A549 (cell line): ENCODE data around the gene SRI. TPM values are rescaled to one million over a fixed set of nuclear protein-coding genes. Genes with fewer than 3 reads are reported as not detected.

Experiments
- ATAC-seq, 2 experiments: fragments of 200-7000 bp in 1 of 2; fragments of >200 bp in 1 of 2; cut with Nextera tagmentation in 1 of 2; cut with Tn5 transposase in 1 of 2; 3 replicates each; pipeline versions ENCODE4 v1.8.0 to v1.9.1; 2018 to 2020; ENCODE audit warnings: mild to moderate bottlenecking in 1 of 2, moderate library complexity in 1 of 2
- CTCF ChIA-PET: fragments of 300-600 bp; sonication (Branson Sonifier 250); formaldehyde crosslinking; extraction: SDS; loops from one replicate; lab custom pipeline; 2021; ENCODE audit warnings: antibody characterized with exemption, inconsistent platforms; lab: Yijun Ruan, JAX
- POLR2A ChIA-PET: fragments of 350-600 bp; formaldehyde crosslinking; extraction: SDS; loops from one replicate; lab custom pipeline; 2021; ENCODE audit warnings: antibody characterized with exemption, inconsistent platforms; lab: Yijun Ruan, JAX
- DNase-seq, 2 experiments: peaks; one replicate each; pipeline versions ENCODE4 v3.0.0 to v3.0.0-alpha.2; 2011 to 2016; ENCODE audit warnings: low read depth in 1 of 2, low spot score in 1 of 2
- FAIRE-seq: peaks from 2 replicates; lab custom pipeline; 2011; peaks lifted over from hg19 to GRCh38; lab: Jason Lieb, UNC
- H3K27ac ChIP-seq, 2 experiments: fragments of >200 bp; sonication (Bioruptor Twin); formaldehyde crosslinking; 3 replicates each; pipeline ENCODE4 v1.5.1; 2016 to 2017
- H3K4me1 ChIP-seq: fragments of >200 bp; sonication (Bioruptor Twin); formaldehyde crosslinking; 3 replicates; pipeline ENCODE4 v1.6.1; 2016
- H3K4me2 ChIP-seq: fragments of >200 bp; sonication (Bioruptor Twin); formaldehyde crosslinking; 3 replicates; pipeline ENCODE4 v1.6.1; 2016
- H3K4me3 ChIP-seq: fragments of >200 bp; sonication (Bioruptor Twin); formaldehyde crosslinking; 3 replicates; pipeline ENCODE4 v1.5.1; 2016
- H3K9me3 ChIP-seq: fragments of >200 bp; sonication (Bioruptor Twin); formaldehyde crosslinking; 3 replicates; pipeline ENCODE4 v1.6.1; 2016
- CBX2 ChIP-seq: fragments of 200-600 bp; sonication (generic); IDR thresholded peaks from 2 replicates; pipeline ENCODE4 v1.6.1; 2016; ENCODE audit warnings: low read depth, mild to moderate bottlenecking, borderline replicate concordance
- CHD4 ChIP-seq: fragments of 200-600 bp; sonication (generic); IDR thresholded peaks from 2 replicates; pipeline ENCODE4 v1.6.1; 2016; ENCODE audit warnings: antibody characterized with exemption, mild to moderate bottlenecking, borderline replicate concordance
- EHMT2 ChIP-seq: fragments of 200-600 bp; sonication (generic); IDR thresholded peaks from 2 replicates; pipeline ENCODE4 v1.6.1; 2016; ENCODE audit warnings: antibody characterized with exemption, low read depth, mild to moderate bottlenecking, moderate library complexity
- FOSB ChIP-seq: fragments of 250-450 bp; sonication (Bioruptor Pico); IDR thresholded peaks from 2 replicates; pipeline ENCODE4 v1.5.0; 2020; ENCODE audit warnings: mild to moderate bottlenecking, moderate library complexity
- HDAC2 ChIP-seq: fragments of 200-600 bp; sonication (generic); IDR thresholded peaks from 2 replicates; pipeline ENCODE4 v1.6.1; 2016
- HOXA7 ChIP-seq: fragments of 250-450 bp; sonication (Bioruptor Pico); IDR thresholded peaks from 2 replicates; pipeline ENCODE4 v1.5.0; 2020; ENCODE audit warnings: mild to moderate bottlenecking, moderate library complexity
- JUNB ChIP-seq: fragments of >200 bp; sonication (Bioruptor Twin); formaldehyde crosslinking; IDR thresholded peaks from 2 replicates; pipeline ENCODE4 v1.6.1; 2016
- MAZ ChIP-seq: fragments of 150-350 bp; IDR thresholded peaks from 2 replicates; pipeline ENCODE4 v1.6.1; 2014; ENCODE audit warnings: antibody characterized with exemption, low read depth, low read length, borderline replicate concordance
- MYC ChIP-seq: IDR thresholded peaks from 2 replicates; pipeline ENCODE4 v1.6.1; 2012; ENCODE audit warnings: mild to moderate bottlenecking, inconsistent platforms, low read length, improper control_type of control experiment, borderline replicate concordance
- NFE2L2 ChIP-seq: fragments of 150-350 bp; conservative IDR thresholded peaks from 2 replicates; pipeline ENCODE4 v1.6.1; 2014; ENCODE audit warnings: low read length
- PHF8 ChIP-seq: fragments of 200-600 bp; sonication (generic); IDR thresholded peaks from 2 replicates; pipeline ENCODE4 v1.6.1; 2016; ENCODE audit warnings: low read depth, mild to moderate bottlenecking, antibody characterized with exemption, moderate library complexity, borderline replicate concordance
- POLR2A ChIP-seq: IDR thresholded peaks from 2 replicates; pipeline ENCODE4 v1.6.1; 2012; ENCODE audit warnings: mild to moderate bottlenecking, low read length
- POLR2AphosphoS2 ChIP-seq: conservative IDR thresholded peaks from 2 replicates; pipeline ENCODE4 v1.6.1; 2012; ENCODE audit warnings: low read length, improper control_type of control experiment, inconsistent platforms
- RARB ChIP-seq: fragments of 250-450 bp; sonication (Bioruptor Pico); IDR thresholded peaks from 2 replicates; pipeline ENCODE4 v1.8.0; 2021; ENCODE audit warnings: mild to moderate bottlenecking, moderate library complexity
- TP53 ChIP-seq: fragments of 250-450 bp; sonication (Bioruptor Pico); IDR thresholded peaks from 2 replicates; pipeline ENCODE4 v1.5.0; 2021; ENCODE audit warnings: mild to moderate bottlenecking, moderate library complexity
- ZFP36 ChIP-seq: fragments of 450-650 bp; IDR thresholded peaks from 2 replicates; pipeline ENCODE4 v1.6.1; 2014; ENCODE audit warnings: borderline replicate concordance; ENCODE audit not compliant: partially characterized antibody
- WGBS: methylation state at CpG from one replicate; pipeline ENCODE4 v1.1.6; 2017; ENCODE audit errors: missing lambda C conversion rate; 5-methylcytosine and 5-hydroxymethylcytosine counted together
- polyA plus RNA-seq, 4 experiments: library from polyadenylated mRNA; depleted of rRNA in 3 of 4; stranded (reverse); fragments of >200 nt; fragmentation: RNase III in 1 of 4; extraction: RNeasy Plus Mini Kit Qiagen cat#74134 plus additional on column Dnase treatment in 1 of 4; gene quantifications; 2 replicates in 3 of 4; 3 replicates in 1 of 4; pipeline ENCODE4 v1.2.3, GENCODE V29; 2011 to 2017
- TF ChIP-seq, protein P1 (sequence below): IDR thresholded peaks from 2 replicates; pipeline ENCODE4 v1.6.1; 2012
- TF ChIP-seq, protein P2 (sequence below): fragments of >200 bp; sonication (Bioruptor Twin); formaldehyde crosslinking; IDR thresholded peaks from 3 replicates; pipeline ENCODE4 v1.5.1; 2016
- TF ChIP-seq, protein P3 (sequence below): fragments of >200 bp; sonication (Bioruptor Twin); formaldehyde crosslinking; IDR thresholded peaks from 2 replicates; pipeline ENCODE4 v1.6.1; 2016

SRI gene
- polyA plus RNA-seq, 2 of the 4 experiments (the other 2 are of a cell fraction) = 87.2 to 164 TPM

DNA sequence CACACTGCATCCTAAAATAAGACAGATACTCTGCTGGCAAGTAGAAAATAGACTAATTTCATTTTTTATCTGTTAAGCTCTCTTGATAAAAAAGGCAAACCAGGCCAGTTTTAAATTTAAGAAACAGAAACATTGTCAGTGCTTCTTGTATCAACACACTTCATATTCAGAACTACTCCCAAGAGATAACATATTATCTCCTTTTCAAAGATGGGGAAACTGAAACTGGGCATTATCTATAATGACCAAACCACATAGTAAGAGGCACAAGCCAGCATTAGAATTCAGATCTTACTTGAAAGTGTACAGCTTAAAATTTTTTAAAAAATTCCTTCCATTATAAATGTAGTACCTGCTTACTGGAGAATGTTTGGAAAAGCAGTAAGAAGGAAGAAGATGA lies 14.7 kb downstream of the SRI start (continued):
- TF ChIP-seq CHD4 = no peak
- TF ChIP-seq, all 56 proteins: peak for 0

DNA sequence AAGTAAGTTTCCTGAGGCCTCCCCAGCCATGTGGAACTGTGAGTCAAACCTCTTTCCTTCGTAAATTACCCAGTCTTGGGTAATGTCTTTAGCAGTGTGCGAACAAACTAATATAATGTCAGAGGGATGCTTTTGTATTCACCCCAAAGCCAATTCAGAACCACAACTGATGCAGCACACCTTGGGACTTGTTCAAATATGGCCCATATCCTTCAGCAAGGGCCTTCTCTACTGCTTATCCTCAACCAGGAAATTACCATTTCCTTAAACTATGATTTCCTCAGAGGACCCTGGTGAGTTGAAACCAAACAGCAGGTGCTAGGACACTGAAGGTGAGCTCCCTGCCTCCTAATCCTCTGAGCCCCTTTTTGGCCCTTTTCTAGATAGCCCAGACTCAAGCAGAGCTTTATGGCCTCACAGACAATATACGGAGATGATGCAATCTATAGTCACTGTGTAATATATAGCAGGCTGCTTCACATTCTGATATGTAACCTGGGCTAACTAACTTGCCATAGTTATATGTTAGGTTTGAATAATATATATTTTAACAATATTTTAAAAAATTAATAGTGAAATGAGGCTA lies 15.2 kb downstream of the SRI start:
- TF ChIP-seq PHF8 = no peak
- TF ChIP-seq, protein P1, sequence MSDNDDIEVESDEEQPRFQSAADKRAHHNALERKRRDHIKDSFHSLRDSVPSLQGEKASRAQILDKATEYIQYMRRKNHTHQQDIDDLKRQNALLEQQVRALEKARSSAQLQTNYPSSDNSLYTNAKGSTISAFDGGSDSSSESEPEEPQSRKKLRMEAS = no peak
- TF ChIP-seq, all 56 proteins: peak for 0
- Histone ChIP-seq H3K4me2 (no peak overlapping the region), H3K27ac (no peak overlapping the region), H3K4me3 (no peak overlapping the region), H3K9me3 (no peaks in the 10 kb centered on the region), H3K4me1 (no peaks in the 10 kb centered on the region)
- ChIA-PET POLR2A (no interaction called here), CTCF (no interaction called here)
- WGBS = 95% methylated on average over 3 of the region's 3 CpGs
- DNase-seq (no peak), ATAC-seq (no peak), FAIRE-seq (no peak)

DNA sequence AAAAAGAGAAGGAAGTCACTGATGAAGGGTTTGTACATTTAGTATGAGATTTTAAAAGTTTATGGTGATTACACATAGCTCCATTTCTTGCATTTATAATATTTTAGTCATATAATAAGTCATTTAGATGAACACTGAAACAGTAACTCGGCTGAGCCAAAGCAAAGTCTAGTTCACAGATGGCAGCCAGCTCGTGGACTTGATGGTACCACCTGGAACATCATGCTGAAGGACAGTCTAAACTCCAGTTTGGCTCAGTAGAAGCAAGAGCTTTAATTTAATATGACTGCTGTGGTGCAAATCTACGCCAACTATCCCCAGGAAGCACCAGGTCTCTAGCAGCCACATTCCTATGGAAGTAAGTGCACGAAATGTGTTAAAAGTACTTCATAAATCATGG lies 16.4 kb downstream of the SRI start:
- WGBS = 91% methylated on average over 4 of the region's 4 CpGs
- ATAC-seq = no peak

DNA sequence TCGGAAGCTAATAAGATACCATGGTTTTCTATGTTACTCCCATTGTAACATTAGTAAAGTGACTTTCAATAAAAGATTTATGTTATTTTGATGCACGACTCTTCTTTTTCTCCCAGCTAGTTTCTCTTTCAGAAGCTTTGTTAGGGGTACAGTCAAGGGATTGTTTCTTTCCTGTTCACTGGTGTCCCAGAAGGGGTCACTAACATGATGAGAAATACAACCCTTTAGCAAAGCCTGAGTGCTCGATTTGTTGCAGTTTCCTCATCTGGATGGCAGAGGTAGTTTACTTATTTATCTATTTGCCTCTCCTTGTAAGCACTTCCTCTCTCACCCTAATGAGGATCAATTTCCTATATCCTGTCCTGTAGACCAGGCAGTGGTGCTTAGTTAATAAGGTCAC lies 17.0 kb downstream of the SRI start:
- Histone ChIP-seq H3K27ac (no peak overlapping the region), H3K4me3 (no peak overlapping the region), H3K4me1 (no peaks in the 10 kb centered on the region), H3K9me3 (no peaks in the 10 kb centered on the region), H3K4me2 (no peak overlapping the region)
- WGBS = 81% methylated on average over 3 of the region's 3 CpGs
- ATAC-seq (no peak), DNase-seq (no peak), FAIRE-seq (no peak)
- no peak for TF ChIP-seq FOSB (CRISPR knock-in tag)
- TF ChIP-seq HOXA7 (CRISPR knock-in tag) = no peak
- no peak for TF ChIP-seq ZFP36
- TF ChIP-seq NFE2L2 = no peak
- TF ChIP-seq, protein P2, sequence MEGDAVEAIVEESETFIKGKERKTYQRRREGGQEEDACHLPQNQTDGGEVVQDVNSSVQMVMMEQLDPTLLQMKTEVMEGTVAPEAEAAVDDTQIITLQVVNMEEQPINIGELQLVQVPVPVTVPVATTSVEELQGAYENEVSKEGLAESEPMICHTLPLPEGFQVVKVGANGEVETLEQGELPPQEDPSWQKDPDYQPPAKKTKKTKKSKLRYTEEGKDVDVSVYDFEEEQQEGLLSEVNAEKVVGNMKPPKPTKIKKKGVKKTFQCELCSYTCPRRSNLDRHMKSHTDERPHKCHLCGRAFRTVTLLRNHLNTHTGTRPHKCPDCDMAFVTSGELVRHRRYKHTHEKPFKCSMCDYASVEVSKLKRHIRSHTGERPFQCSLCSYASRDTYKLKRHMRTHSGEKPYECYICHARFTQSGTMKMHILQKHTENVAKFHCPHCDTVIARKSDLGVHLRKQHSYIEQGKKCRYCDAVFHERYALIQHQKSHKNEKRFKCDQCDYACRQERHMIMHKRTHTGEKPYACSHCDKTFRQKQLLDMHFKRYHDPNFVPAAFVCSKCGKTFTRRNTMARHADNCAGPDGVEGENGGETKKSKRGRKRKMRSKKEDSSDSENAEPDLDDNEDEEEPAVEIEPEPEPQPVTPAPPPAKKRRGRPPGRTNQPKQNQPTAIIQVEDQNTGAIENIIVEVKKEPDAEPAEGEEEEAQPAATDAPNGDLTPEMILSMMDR = no peak
- no peak for TF ChIP-seq MAZ
- POLR2A ChIA-PET = interaction anchor here (1.4 kb wide), 1 partner anchor 24 kb away, joined by 3 read pairs; no protein-coding TSS in a partner anchor
- CTCF ChIA-PET = interaction anchor here (1.0 kb wide), 1 partner anchor 10 kb away, joined by 4 read pairs; no protein-coding TSS in a partner anchor

More for the DNA sequence above, 16.4 kb downstream of the SRI start:
- FAIRE-seq (no peak), DNase-seq (no peak)
- TF ChIP-seq RARB (CRISPR knock-in tag) = no peak
- no peak for TF ChIP-seq POLR2AphosphoS2
- TF ChIP-seq HDAC2 = no peak
- no peak for TF ChIP-seq MYC
- no peak for TF ChIP-seq JUNB
- TF ChIP-seq EHMT2 = no peak
- TF ChIP-seq, protein P3, sequence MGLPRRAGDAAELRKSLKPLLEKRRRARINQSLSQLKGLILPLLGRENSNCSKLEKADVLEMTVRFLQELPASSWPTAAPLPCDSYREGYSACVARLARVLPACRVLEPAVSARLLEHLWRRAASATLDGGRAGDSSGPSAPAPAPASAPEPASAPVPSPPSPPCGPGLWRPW = no peak
- no peak for TF ChIP-seq CBX2
- TF ChIP-seq POLR2A = no peak
- no peak for TF ChIP-seq TP53 (CRISPR knock-in tag)
- TF ChIP-seq, protein P1 = no peak
- TF ChIP-seq ZFP36 = no peak
- CTCF ChIA-PET = interaction anchor here (1.0 kb wide), 1 partner anchor 9 kb away, joined by 4 read pairs; no protein-coding TSS in a partner anchor
- Histone ChIP-seq H3K27ac (no peak overlapping the region), H3K4me3 (no peak overlapping the region), H3K4me2 (no peak overlapping the region), H3K4me1 (no peaks in the 10 kb centered on the region), H3K9me3 (no peaks in the 10 kb centered on the region)
- POLR2A ChIA-PET = interaction anchor here (1.4 kb wide), 1 partner anchor 24 kb away, joined by 3 read pairs; no protein-coding TSS in a partner anchor
